Upper lobe of right lung (tissue), 1 donor: ENCODE results near the gene PANK4. TPM values are rescaled to one million over a fixed set of nuclear protein-coding genes. Genes with fewer than 3 reads are reported as not detected.

ENCODE experiments used
- ATAC-seq: fragments of 200-7000 bp; cut with Tn5 transposase; one replicate; pipeline ENCODE4 v1.9.1; 2020; ENCODE audit warnings: mild to moderate bottlenecking, moderate library complexity
- DNase-seq: peaks from one replicate; pipeline ENCODE4 v3.0.0-alpha.2; 2020
- H3K27ac ChIP-seq: fragments of 200-600 bp; one replicate; pipeline ENCODE4 v1.8.0; 2022
- H3K27me3 ChIP-seq: fragments of 200-600 bp; one replicate; pipeline ENCODE4 v1.8.0; 2022; ENCODE audit warnings: mild to moderate bottlenecking
- H3K36me3 ChIP-seq: fragments of 200-600 bp; one replicate; pipeline ENCODE4 v1.8.0; 2022
- H3K4me1 ChIP-seq: fragments of 200-600 bp; one replicate; pipeline ENCODE4 v1.8.0; 2022
- H3K4me3 ChIP-seq: fragments of 200-600 bp; one replicate; pipeline ENCODE4 v1.8.0; 2022; ENCODE audit warnings: mild to moderate bottlenecking
- H3K9me3 ChIP-seq: fragments of 200-600 bp; one replicate; pipeline ENCODE4 v1.8.0; 2022
- intact Hi-C: fragments of 100-400 bp; cut with DNase I; formaldehyde crosslinking; loops from one replicate; pipeline ENCODE4 v1.11.0; 2022
- total RNA-seq: library from RNA; stranded (reverse); fragmentation: NEBNext Ultra II Directional; extraction: Animal tissue kit (Norgen Biotek cat#: 25700); gene quantifications from one replicate; pipeline ENCODE4 v1.2.1, GENCODE V29; 2021
- TF ChIP-seq, protein P1 (sequence below): fragments of 200-600 bp; IDR thresholded peaks from one replicate; pipeline ENCODE4 v1.8.0; 2022; ENCODE audit warnings: antibody characterized with exemption
- donor health status: DM: no; HTN: yes; CAD: no; lungs with severe emphysema.

PANK4 gene
- total RNA-seq, 1 donor from 2014 or later = 36.4 TPM

- Histone ChIP-seq H3K36me3 (no peaks in the 10 kb centered on the region), H3K27me3 (peaks cover 11% of the 10 kb centered on the region), H3K27ac (no peak overlapping the region), H3K4me1 (peaks cover 31% of the 10 kb centered on the region), H3K9me3 (no peaks in the 10 kb centered on the region), H3K4me3 (no peak overlapping the region)
- ATAC-seq (no peak), DNase-seq (no peak)
- intact Hi-C loops = loop anchor here (10.0 kb wide), 1 partner anchor 129 kb away; the partner anchor contains the start of gene PEX10
- TF ChIP-seq, protein P1, sequence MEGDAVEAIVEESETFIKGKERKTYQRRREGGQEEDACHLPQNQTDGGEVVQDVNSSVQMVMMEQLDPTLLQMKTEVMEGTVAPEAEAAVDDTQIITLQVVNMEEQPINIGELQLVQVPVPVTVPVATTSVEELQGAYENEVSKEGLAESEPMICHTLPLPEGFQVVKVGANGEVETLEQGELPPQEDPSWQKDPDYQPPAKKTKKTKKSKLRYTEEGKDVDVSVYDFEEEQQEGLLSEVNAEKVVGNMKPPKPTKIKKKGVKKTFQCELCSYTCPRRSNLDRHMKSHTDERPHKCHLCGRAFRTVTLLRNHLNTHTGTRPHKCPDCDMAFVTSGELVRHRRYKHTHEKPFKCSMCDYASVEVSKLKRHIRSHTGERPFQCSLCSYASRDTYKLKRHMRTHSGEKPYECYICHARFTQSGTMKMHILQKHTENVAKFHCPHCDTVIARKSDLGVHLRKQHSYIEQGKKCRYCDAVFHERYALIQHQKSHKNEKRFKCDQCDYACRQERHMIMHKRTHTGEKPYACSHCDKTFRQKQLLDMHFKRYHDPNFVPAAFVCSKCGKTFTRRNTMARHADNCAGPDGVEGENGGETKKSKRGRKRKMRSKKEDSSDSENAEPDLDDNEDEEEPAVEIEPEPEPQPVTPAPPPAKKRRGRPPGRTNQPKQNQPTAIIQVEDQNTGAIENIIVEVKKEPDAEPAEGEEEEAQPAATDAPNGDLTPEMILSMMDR = no peak
These were observed 17.2 kb upstream of the PANK4 start for GRCh38 chr1:2543543-2544092.

GRCh38 chr1:2542246-2542915, 16.0 kb upstream of the PANK4 start:
- ATAC-seq (no peak), DNase-seq (no peak)
- H3K9me3 ChIP-seq = no peaks in the 10 kb centered on the region
- TF ChIP-seq, protein P1 = no peak
- H3K27ac ChIP-seq = no peak overlapping the region
- H3K36me3 ChIP-seq = no peaks in the 10 kb centered on the region
- H3K4me1 ChIP-seq = peaks cover 21% of the 10 kb centered on the region
- H3K27me3 ChIP-seq = peaks cover 11% of the 10 kb centered on the region
- H3K4me3 ChIP-seq = no peak overlapping the region
- intact Hi-C loops = loop anchor here (10.0 kb wide), 1 partner anchor 128 kb away; the partner anchor contains the start of gene PEX10

- H3K27ac ChIP-seq = no peak overlapping the region
- H3K4me1 ChIP-seq = peaks cover 18% of the 10 kb centered on the region
- H3K4me3 ChIP-seq = no peak overlapping the region
- H3K9me3 ChIP-seq = no peaks in the 10 kb centered on the region
- TF ChIP-seq, protein P1 = no peak
- ATAC-seq (no peak), DNase-seq (no peak)
- H3K27me3 ChIP-seq = peaks cover 11% of the 10 kb centered on the region
- intact Hi-C loops = loop anchor here (10.0 kb wide), 1 partner anchor 127 kb away; the partner anchor contains the start of gene PEX10
- H3K36me3 ChIP-seq = no peaks in the 10 kb centered on the region
These were observed 15.3 kb upstream of the PANK4 start for GRCh38 chr1:2541619-2542245.

GRCh38 chr1:2540816-2541492, 14.6 kb upstream of the PANK4 start:
- Histone ChIP-seq H3K36me3 (no peaks in the 10 kb centered on the region), H3K4me1 (peaks cover 18% of the 10 kb centered on the region), H3K4me3 (no peak overlapping the region), H3K9me3 (no peaks in the 10 kb centered on the region), H3K27me3 (peaks cover 11% of the 10 kb centered on the region), H3K27ac (no peak overlapping the region)
- ATAC-seq (no peak), DNase-seq (no peak)
- intact Hi-C loops = loop anchor here (10.0 kb wide), 1 partner anchor 126 kb away; the partner anchor contains the start of gene PEX10
- TF ChIP-seq, protein P1 = no peak

GRCh38 chr1:2539312-2539907, 13.0 kb upstream of the PANK4 start:
- intact Hi-C loops = no loop called here
- peaks cover 4% of the 10 kb centered on the region for H3K4me1 ChIP-seq
- H3K4me3 ChIP-seq = no peak overlapping the region
- H3K9me3 ChIP-seq = no peaks in the 10 kb centered on the region
- H3K27me3 ChIP-seq = peaks cover 11% of the 10 kb centered on the region
- DNase-seq = no peak
- H3K27ac ChIP-seq = no peak overlapping the region
- TF ChIP-seq, protein P1 = peak; percentile 16
- ATAC-seq = no peak
- no peaks in the 10 kb centered on the region for H3K36me3 ChIP-seq
